Neural progenitor cell (in vitro differentiated cells): ENCODE results near the gene PPP6R1. TPM values are rescaled to one million over a fixed set of nuclear protein-coding genes. Genes with fewer than 3 reads are reported as not detected.
"Not testable (repeated sequence)": the region's sequence is repeated elsewhere in the genome, so short reads cannot be mapped to it uniquely, and the experiment has no call there.

Experiments
- DNase-seq: peaks from one replicate; pipeline ENCODE4 v3.0.0-alpha.2; 2016; ENCODE audit warnings: low spot score
- H2AFZ ChIP-seq: fragments of 200-600 bp; sonication (generic); replicated peaks from 2 replicates; pipeline ENCODE4 v1.6.1; 2016; ENCODE audit warnings: antibody characterized with exemption
- H3F3A ChIP-seq: fragments of 200-600 bp; sonication (generic); 2 replicates; pipeline ENCODE4 v1.6.1; 2016; ENCODE audit warnings: antibody characterized with exemption, low read depth
- H3K27ac ChIP-seq: fragments of 200-600 bp; sonication (generic); 2 replicates; pipeline ENCODE4 v1.5.1; 2016; ENCODE audit warnings: mild to moderate bottlenecking
- H3K27me3 ChIP-seq: fragments of 200-600 bp; sonication (generic); 2 replicates; pipeline ENCODE4 v1.6.1; 2016; ENCODE audit warnings: mild to moderate bottlenecking, moderate library complexity
- H3K36me3 ChIP-seq: fragments of 200-600 bp; sonication (generic); 2 replicates; pipeline ENCODE4 v1.5.1; 2016
- H3K4me1 ChIP-seq: fragments of 200-600 bp; sonication (generic); 2 replicates; pipeline ENCODE4 v1.6.1; 2016; ENCODE audit warnings: mixed run types
- H3K4me2 ChIP-seq: fragments of 200-600 bp; sonication (generic); 2 replicates; pipeline ENCODE4 v1.6.1; 2016
- H3K4me3 ChIP-seq: fragments of 200-600 bp; sonication (generic); 2 replicates; pipeline ENCODE4 v1.5.1; 2016
- H3K79me2 ChIP-seq: fragments of 200-600 bp; sonication (generic); 2 replicates; pipeline ENCODE4 v1.6.1; 2016; ENCODE audit warnings: low read depth
- H3K9ac ChIP-seq: fragments of 200-600 bp; sonication (generic); 2 replicates; pipeline ENCODE4 v1.6.1; 2016
- H3K9me3 ChIP-seq: fragments of 200-600 bp; sonication (generic); 2 replicates; pipeline ENCODE4 v1.5.1; 2016; ENCODE audit warnings: low read depth
- H4K20me1 ChIP-seq: fragments of 200-600 bp; sonication (generic); 2 replicates; pipeline ENCODE4 v1.6.1; 2016; ENCODE audit warnings: low read depth
- H3K27ac Mint-ChIP-seq: 3 replicates; pipeline ENCODE4 v1.8.0; 2021; ENCODE audit warnings: mixed read lengths
- H3K27me3 Mint-ChIP-seq: 2 replicates; pipeline ENCODE4 v1.8.0; 2022; ENCODE audit warnings: low read depth, mild to moderate bottlenecking, inconsistent platforms, moderate library complexity, mixed read lengths; ENCODE audit not compliant: insufficient read depth
- H3K36me3 Mint-ChIP-seq: 3 replicates; pipeline ENCODE4 v1.8.0; 2021; ENCODE audit warnings: mixed read lengths
- H3K4me1 Mint-ChIP-seq: 3 replicates; pipeline ENCODE4 v1.8.0; 2021; ENCODE audit warnings: mixed read lengths
- H3K4me3 Mint-ChIP-seq: 3 replicates; pipeline ENCODE4 v1.8.0; 2021; ENCODE audit warnings: mild to moderate bottlenecking, moderate library complexity, mixed read lengths
- H3K9me3 Mint-ChIP-seq: 3 replicates; pipeline ENCODE4 v1.8.0; 2020; ENCODE audit warnings: mixed read lengths
- EZH2 ChIP-seq: fragments of 200-600 bp; sonication (generic); IDR thresholded peaks from 2 replicates; pipeline ENCODE4 v1.6.1; 2017; ENCODE audit warnings: antibody characterized with exemption, mild to moderate bottlenecking, moderate library complexity
- EZH2phosphoT487 ChIP-seq: fragments of 200-600 bp; sonication (generic); IDR thresholded peaks from 2 replicates; pipeline ENCODE4 v1.6.1; 2017; ENCODE audit warnings: antibody characterized with exemption
- total RNA-seq: library from RNA; depleted of rRNA; stranded (reverse); fragments of >200 nt; gene quantifications from 2 replicates; pipeline ENCODE4 v1.2.3, GENCODE V29; 2015; ENCODE audit warnings: low replicate concordance
- TF ChIP-seq, protein P1 (sequence below): fragments of 200-600 bp; sonication (generic); IDR thresholded peaks from 2 replicates; pipeline ENCODE4 v1.5.1; 2017; ENCODE audit warnings: antibody characterized with exemption, mild to moderate bottlenecking

The PPP6R1 gene
- total RNA-seq, 1 donor from 2014 or later, result 13.1 TPM

DNA sequence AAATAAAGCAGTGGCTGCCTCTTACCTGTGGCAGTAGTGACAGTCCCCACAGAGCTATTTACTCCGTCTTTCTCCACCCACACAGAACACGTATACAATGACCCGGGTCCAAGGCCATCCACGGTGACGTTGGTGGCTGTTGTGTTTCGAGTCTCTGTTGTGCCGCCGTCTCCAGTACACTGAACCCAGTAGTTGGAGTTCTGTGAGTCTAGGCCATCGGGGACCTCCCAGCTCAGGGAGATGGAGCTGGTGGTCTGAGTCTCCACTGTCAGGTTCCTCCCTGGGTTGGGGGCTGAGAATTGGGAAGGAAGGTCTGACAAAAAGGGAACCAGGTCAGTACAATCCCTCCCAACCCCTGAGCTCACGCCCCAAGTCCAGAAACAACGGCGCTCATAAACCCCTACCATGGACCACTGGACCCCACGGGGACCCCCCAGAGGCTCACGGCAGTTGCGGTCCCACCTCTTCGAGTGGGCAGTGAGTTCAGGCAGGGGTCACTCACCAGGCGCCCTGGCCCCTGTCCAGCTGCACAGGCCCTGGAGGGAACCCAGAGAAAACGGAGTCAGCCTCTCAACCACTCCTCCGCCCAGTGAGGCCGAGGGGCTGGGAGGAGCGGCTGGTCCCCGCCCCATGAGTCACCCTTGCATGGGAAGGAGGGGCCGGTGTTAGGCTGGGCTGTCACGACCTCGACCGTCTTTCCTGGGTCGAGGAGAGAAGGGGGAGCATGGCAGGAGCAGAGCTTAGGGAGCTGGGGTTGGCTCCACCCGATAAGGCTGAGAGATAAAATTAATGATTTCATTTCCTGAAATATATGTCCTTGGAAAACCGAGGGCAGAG lies 51.9 kb downstream of the PPP6R1 start:
- no peak overlapping the region for H3K9ac ChIP-seq
- no peak for TF ChIP-seq EZH2
- TF ChIP-seq, protein P1, sequence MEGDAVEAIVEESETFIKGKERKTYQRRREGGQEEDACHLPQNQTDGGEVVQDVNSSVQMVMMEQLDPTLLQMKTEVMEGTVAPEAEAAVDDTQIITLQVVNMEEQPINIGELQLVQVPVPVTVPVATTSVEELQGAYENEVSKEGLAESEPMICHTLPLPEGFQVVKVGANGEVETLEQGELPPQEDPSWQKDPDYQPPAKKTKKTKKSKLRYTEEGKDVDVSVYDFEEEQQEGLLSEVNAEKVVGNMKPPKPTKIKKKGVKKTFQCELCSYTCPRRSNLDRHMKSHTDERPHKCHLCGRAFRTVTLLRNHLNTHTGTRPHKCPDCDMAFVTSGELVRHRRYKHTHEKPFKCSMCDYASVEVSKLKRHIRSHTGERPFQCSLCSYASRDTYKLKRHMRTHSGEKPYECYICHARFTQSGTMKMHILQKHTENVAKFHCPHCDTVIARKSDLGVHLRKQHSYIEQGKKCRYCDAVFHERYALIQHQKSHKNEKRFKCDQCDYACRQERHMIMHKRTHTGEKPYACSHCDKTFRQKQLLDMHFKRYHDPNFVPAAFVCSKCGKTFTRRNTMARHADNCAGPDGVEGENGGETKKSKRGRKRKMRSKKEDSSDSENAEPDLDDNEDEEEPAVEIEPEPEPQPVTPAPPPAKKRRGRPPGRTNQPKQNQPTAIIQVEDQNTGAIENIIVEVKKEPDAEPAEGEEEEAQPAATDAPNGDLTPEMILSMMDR, result no peak
- TF ChIP-seq EZH2phosphoT487, result no peak
- H3K27ac ChIP-seq, result no peak overlapping the region
- H3K36me3 ChIP-seq, result no peaks in the 10 kb centered on the region
- H3K79me2 ChIP-seq, result no peaks in the 10 kb centered on the region
- peak; percentile 77 for DNase-seq
- H3K27ac Mint-ChIP-seq, result peak overlapping the region; percentile 90
- H3K4me3 ChIP-seq, result no peak overlapping the region
- H3K27me3 Mint-ChIP-seq, result peaks cover 4% of the 10 kb centered on the region
- H3K9me3 ChIP-seq, result no peaks in the 10 kb centered on the region
- no peaks in the 10 kb centered on the region for H3K27me3 ChIP-seq
- H4K20me1 ChIP-seq, result no peaks in the 10 kb centered on the region
- peaks cover 3% of the 10 kb centered on the region for H3K4me1 ChIP-seq
- no peak overlapping the region for H2AFZ ChIP-seq
- peaks cover 19% of the 10 kb centered on the region for H3K4me1 Mint-ChIP-seq
- H3K36me3 Mint-ChIP-seq, result no peaks in the 10 kb centered on the region
- H3K4me2 ChIP-seq, result no peak overlapping the region
- H3K9me3 Mint-ChIP-seq, result no peaks in the 10 kb centered on the region
- no peaks in the 10 kb centered on the region for H3F3A ChIP-seq
- peak overlapping the region; percentile 78 for H3K4me3 Mint-ChIP-seq

DNA sequence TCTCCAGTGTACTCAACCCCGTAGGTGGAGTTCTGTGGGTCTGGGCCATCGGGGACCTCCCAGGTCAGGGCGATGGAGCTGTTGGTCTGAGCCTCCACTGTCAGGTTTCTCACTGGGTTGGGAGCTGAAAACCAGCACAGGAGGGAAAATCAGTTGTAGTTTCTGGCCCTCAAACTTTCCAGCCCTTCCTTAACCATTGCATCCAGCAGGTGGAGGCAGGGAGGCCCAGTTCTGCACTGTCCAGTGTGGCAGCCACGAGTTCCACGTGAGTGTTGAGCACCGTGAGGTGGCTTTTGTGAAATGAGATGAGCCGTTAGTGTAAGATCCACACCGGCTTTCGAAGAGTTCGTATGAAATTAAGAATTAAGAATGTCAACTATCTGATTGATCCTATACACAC lies 56.6 kb downstream of the PPP6R1 start:
- not testable (repeated sequence) for H3K4me3 Mint-ChIP-seq, H3K27ac Mint-ChIP-seq, H3K79me2 ChIP-seq, H3K4me3 ChIP-seq, H3K27ac ChIP-seq, H3K4me2 ChIP-seq, H3K4me1 Mint-ChIP-seq, H3K9ac ChIP-seq, H2AFZ ChIP-seq, H3K9me3 Mint-ChIP-seq, DNase-seq, H3F3A ChIP-seq, H3K9me3 ChIP-seq, H3K36me3 ChIP-seq, H4K20me1 ChIP-seq, H3K36me3 Mint-ChIP-seq, H3K4me1 ChIP-seq
- H3K27me3 Mint-ChIP-seq, result peaks cover 13% of the 10 kb centered on the region
- TF ChIP-seq, protein P1, result peak; percentile 35
- H3K27me3 ChIP-seq, result peaks cover 11% of the 10 kb centered on the region

DNA sequence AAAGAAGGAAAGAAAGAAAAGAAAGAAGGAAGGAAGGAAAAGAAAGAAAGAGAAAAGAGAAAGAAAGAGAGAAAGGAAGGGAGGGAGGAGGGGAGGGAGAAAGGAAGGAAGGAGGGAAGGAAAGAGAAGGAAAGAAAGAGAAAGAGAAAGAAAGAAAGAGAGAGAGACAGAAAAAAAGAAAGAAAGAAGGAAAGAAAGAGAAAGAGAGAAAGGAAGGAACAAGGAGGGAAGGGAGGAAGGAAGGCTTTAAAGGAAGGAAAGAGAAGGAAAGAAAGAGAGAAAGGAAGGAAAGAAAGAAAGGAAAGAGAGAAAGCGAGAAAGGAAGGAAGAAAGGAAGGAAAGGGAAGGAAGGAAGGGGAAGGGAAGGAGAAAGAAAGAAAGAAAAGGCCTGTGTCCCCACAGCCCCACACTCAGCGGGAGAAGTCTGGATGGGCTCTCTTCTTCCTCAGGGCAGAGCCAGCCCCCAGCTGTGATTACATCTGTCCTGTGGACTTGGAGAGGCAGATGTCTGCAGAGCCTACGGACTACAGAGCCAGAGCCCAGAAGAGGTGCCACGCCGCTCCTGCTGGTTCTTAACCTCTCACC lies 59.1 kb downstream of the PPP6R1 start:
- Mint-ChIP-seq H3K4me1 (no peaks in the 10 kb centered on the region), H3K4me3 (no peak overlapping the region), H3K9me3 (no peaks in the 10 kb centered on the region), H3K27me3 (peaks cover 12% of the 10 kb centered on the region), H3K36me3 (no peaks in the 10 kb centered on the region), H3K27ac (no peak overlapping the region)
- no peak overlapping the region for H2AFZ ChIP-seq
- H3K9me3 ChIP-seq, result no peaks in the 10 kb centered on the region
- H3K27me3 ChIP-seq, result peaks cover 11% of the 10 kb centered on the region
- H3K4me1 ChIP-seq, result no peaks in the 10 kb centered on the region
- no peaks in the 10 kb centered on the region for H4K20me1 ChIP-seq
- no peak overlapping the region for H3K9ac ChIP-seq
- no peaks in the 10 kb centered on the region for H3F3A ChIP-seq
- TF ChIP-seq, protein P1, result no peak
- TF ChIP-seq EZH2 (no peak), EZH2phosphoT487 (no peak)
- H3K4me2 ChIP-seq, result no peak overlapping the region
- DNase-seq, result no peak
- no peak overlapping the region for H3K4me3 ChIP-seq
- H3K79me2 ChIP-seq, result no peaks in the 10 kb centered on the region
- H3K36me3 ChIP-seq, result no peaks in the 10 kb centered on the region
- H3K27ac ChIP-seq, result no peak overlapping the region
